SIG-M5 (cell line): ENCODE measurements around the gene PTGFR.

Experiments
- DNase-seq: peaks from one replicate; lab custom pipeline; 2025; lab: John Stamatoyannopoulos, UW

Gene PTGFR, protein sequence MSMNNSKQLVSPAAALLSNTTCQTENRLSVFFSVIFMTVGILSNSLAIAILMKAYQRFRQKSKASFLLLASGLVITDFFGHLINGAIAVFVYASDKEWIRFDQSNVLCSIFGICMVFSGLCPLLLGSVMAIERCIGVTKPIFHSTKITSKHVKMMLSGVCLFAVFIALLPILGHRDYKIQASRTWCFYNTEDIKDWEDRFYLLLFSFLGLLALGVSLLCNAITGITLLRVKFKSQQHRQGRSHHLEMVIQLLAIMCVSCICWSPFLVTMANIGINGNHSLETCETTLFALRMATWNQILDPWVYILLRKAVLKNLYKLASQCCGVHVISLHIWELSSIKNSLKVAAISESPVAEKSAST

DNA sequence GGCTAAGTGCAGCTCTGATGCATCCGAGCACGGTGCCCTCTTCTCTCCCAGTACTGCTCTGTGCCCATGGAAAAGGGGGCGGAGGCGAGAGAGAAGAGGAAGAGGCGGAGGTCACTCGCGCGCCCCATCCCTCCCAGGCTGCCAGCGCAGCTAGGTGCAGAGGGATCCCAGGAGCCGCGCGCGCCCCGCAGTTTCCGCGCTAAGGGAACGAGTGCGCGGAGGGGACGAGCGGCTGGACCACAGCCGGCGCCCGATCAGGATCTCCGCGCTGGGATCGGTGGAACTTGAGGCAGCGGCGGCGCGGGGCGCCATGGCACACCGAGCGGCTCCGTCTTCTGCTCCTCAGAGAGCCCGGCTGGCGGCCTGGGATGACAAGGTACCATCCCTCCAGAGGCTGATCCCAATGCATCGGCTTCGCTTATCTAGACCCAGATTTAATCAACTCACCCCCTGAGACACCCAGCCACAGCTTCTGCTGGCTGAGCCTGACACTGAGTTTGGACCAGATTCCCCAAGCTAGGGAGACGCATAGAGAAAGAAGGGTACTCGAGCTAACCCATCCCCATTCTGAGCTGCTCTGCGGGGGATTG is at the start of gene PTGFR:
PTGFR (plus strand) TSS at position 114 of the 590 bp plus-strand sequence. CDS start 1,770 bp downstream, outside the sequence.
- no peak for DNase-seq

DNA sequence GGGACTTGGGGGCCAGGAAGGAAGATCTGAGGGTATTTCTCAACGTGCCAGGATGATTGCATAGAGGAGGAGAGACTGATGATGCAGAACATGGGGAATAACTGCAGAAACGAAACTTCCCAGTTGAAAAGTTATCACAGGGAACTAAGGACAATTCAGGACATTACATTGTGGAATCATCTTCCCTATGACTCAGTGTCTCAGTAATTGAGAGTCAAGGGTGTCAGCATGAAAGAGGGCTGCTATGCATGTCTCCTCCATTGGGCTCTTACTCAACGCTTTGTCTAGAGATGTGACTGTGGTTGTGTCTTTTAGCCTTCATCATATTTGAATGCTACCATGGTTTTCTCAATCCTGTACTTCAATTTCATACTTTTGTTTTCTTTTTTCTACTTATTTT is 48.9 kb upstream of the PTGFR start:
- DNase-seq = no peak

DNA sequence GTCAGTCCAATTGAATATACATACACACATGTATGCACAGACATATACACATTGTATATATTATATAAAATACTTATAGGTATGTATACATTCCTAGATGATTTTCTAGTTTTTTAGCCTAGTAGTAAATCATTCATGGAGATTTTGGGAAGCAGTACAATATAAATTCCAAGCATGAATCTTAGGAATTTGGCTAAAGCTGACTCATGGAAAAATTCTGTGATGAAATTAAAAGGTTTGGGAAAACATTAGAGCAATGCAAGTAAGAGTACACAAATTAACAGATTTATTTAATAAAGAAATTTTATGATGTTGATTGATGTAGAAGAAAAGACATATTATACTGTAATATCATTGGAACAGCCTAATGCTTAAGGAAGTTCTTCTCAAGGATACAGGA is 43.7 kb upstream of the PTGFR start:
- DNase-seq = no peak

DNA sequence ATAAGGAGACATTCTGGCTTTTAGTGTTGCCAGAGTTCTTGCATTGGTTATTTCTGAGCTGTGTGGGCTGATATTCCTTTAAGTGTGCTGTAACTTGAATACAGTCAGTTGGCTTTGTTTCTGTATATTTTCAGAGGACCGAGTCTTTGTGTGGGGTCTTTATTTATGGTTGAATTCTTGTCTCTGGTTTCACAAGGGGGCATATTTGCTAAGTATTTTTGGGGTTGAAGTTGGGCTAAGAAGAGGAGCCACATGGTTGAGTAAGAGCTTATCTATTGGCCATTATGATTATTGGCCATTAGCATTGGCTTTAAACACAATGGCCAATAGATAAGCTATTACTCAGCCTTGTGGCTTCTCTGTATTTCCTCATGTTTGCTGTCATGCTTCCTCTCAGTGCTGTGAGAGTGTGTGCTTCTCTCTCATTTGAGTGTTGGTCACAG is 26.3 kb upstream of the PTGFR start:
- no peak for DNase-seq

DNA sequence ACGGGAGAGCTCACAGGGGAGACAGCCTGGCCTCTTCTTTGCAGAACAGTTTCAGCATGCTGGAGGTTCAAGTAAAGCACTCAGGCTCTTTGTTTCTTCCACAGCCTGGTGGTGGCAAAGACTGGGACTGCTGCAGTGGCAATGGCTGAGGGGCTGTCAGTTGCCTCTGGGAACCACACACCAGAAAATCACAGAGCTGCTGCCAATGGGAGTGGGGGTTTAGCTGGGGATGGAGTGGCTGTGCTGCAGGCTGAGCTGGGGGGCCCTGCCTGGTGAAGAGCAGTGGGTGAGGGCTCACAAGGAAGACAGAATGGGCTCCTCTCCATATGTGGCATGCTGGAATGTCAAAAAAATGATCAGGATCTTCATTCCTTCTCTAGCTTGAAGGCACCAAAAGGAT is 25.6 kb upstream of the PTGFR start:
- DNase-seq = no peak

DNA sequence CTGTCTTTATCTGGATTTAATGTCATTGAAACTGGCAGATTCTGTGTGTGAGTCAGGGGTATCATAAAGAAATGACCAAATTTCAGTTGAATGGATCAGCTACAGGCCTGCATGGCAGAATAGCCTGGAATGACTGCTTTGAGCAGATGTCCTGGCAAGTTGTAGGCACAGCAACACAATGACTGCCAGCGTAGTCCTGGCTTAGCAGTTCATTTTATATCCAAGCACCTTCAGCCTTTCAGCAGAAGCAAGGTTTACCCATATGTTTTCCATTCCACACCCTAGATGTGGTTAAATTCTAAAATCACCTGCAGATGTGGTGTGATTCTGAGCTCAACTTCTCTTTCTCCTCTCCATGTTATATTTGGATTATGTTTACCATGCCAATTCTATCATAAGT is 22.3 kb upstream of the PTGFR start:
- DNase-seq = no peak

DNA sequence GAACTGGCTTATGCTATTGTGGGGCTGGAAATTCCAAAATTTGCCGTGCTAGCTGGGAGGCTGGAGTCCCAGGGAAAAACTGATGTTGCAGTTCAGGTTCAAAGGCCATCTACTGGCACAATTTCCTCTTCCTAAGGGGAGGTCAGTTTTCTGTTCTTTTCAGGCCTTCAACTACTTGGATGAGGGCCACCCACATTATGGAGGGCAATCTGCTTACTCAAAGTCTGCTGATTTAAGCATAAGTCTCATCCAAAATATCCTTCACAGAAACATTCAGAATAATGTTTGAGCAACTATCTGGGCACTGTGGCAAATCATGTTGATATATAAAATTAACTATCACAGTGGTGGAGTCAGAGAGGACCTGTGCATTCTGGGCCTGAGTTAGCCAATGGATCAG is 21.2 kb upstream of the PTGFR start:
- DNase-seq = no peak

DNA sequence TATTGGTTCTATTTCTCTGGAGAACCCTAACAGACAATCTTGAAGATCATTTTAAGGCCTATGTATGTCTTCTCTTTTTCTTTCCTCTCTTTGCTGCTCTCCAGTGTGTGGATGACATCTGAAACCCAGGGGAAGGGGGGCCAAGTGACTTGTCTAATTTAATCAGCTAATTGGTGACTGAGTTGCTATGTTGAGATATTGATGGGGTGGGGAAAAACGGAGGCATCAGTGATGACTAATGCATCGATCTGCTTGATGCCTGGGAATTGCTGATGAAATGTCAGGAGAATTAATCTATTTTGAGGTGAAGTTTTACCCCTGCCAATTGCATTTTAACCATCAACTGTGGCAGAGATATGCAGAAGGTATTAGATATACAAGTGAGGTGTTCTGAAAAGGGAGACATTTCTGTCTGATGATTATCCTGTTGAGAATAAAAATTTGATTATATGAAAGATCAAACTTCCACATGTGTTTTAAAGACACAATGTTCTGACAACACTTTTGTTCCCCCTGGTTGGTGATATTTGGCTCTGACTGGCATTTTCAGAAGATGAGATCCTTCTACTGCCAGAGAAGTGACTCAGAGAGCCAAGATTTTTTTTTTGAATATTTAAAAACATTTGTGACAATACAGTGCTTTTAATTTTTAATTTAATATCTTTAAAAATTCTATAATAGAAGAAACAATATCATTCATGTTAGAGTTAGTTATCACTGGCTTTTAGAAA is 18.7 kb upstream of the PTGFR start:
- DNase-seq = no peak

DNA sequence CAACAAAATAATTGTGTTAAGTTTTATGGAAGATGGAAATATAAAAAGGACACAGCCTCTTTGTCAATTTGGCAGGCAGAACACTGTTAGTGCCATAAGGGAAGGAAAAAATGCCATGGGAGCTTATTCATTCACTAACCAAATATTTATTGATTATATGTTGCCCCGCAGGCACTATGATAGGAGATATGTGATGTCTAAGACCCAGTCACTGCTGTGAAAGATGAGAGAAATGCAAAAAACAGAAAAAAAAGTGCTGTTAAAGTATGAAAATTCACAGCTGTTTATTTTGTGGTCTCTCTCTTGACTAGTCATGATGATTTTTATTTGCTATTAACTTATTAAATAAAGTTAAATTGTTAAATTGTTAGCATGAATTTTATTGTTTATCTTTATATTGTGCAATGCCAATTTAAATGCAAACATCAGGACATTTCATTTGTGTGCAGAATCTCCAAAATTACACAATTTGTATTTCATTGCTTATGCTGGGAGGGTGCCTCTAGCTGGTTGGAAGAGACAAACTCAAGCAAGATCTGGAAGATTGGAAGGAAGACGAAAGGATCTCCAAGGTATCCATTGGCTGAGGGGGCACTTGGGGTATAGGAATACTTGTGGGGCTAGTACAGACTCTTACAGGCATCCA is 17.8 kb upstream of the PTGFR start:
- DNase-seq = no peak

DNA sequence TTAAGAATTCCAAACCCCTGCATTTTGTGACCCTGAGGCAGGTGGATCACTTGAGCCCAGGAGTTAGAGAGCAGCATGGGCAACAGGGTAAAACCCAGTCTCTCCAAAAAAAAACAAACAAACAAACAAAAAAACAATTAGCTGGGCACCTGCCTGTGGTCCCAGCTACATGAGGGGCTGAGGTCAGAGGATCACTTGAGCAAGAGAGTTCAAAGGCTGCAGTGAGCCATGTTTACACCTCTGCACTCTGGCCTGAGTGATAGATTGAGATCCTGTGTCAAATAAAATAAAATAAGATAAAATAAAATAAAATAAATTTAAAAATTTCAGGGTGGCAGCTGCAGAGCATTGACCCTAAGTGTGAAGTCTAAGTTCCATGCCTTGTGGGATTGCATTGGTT is 16.7 kb upstream of the PTGFR start:
- no peak for DNase-seq

DNA sequence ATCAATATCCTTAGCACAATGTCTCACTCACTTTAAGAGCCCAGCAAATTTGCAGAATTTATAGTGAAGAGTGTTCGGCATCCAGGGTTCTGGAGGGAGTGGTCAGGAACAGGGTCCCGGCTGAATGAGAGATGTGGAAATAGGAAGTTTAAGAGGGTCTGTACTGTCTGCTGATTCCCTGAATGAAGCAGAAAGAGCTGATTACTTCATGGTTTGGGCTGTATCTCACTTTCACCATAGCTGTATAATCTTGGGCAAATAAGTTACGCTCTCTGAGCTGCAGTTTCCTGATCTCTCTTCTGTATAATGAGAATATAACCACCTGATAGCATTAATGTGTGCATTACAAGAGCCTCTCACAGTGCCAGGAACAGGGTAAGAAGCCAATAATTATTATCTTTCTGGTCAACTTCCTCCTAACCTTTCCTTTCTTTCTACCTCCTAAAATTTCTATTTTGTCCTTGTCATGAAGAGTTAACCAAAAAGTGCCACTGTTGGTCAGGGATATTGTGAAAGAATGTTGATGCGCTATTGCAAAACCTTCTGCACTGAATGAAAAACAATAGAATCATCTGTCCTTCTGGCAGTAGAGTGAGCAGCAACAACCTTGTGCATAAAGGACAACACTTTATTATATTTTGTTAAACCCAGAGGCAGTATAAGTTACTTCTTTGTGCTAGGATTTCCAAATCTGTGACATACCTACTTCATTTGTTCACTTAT is 14.7 kb upstream of the PTGFR start:
- no peak for DNase-seq

DNA sequence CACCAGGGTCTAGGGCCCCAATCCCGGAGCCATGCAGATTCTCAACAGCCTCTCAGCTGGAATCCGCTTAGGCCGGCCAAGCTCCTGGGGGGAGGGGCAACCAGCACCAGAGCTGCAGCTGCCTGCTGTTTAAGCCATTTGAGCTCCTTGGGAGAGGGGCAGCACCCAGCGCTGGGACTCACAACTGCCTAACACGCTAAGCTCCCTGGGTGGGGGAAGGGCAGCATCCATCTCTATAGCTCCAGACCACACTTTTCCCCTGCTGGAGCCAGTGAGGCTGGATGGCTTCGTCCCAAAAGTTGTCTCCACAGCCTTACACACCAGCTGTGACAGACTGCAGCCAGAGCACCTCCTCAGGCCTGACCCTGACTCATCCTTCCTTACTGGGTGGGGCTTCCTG is 6.9 kb upstream of the PTGFR start:
- DNase-seq = no peak

DNA sequence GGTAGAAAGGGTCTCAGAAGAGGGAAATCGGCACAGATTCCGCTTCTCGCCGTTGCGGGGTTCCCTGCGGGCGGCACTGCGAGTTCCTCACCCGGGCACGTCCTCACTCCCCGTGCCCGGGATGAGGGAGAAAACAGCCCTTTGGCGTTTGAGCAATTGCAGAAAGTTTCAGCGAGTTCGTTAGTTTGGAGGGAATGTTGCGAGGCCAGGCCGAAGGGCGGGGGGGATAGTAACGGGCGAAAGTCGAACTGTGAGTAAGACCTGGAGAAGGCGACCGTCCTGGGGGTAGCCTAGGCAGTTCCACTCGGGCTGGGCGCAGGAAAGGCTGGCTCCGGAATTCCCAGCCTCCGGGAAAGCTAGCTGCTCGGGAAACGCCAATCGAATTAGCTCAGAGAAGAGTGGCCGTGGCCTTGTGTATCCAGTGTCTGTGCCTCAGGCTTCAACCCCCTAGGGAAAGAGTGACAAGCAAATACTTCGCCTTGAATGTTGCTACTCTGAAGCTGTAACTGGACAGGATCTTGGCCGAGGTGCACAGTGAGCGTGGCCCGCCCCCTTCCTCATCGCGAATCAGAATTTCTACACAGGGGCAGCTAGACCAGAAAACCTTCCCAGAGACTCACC is 787 bp downstream of the PTGFR start:
- DNase-seq = no peak

DNA sequence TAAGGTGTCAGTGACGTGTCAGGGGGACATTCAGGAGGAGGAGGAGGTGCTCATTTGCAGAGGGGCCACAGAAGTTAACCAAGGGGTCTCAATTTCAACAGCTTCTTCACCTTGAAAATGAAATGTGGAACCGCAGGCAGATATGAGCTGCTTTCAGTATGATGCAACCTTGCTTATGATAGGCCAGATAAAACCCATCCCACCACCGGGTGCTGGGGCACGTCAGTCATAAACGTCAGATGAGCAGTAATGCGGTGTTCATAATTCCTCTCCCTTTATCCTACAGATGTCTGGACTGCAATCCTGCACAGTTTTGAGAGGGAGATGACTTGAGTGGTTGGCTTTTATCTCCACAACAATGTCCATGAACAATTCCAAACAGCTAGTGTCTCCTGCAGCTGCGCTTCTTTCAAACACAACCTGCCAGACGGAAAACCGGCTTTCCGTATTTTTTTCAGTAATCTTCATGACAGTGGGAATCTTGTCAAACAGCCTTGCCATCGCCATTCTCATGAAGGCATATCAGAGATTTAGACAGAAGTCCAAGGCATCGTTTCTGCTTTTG is 1.7 kb downstream of the PTGFR start:
- no peak for DNase-seq

DNA sequence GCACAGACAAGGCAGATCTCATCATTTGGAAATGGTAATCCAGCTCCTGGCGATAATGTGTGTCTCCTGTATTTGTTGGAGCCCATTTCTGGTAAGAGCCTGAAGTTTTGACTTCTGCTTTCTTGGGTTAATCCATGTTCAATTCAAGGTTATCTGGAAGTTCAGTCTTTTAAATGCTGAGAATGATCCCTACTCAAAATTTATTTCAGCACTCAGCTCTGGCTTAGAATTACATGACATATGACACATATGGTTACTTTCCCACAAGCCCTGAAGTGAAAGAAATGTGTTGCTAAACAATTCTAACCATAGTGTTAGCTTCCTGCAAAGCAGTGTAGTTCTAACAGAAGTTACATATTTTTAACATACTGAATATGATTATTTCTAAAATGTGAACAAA is 2.7 kb downstream of the PTGFR start:
- DNase-seq = no peak

DNA sequence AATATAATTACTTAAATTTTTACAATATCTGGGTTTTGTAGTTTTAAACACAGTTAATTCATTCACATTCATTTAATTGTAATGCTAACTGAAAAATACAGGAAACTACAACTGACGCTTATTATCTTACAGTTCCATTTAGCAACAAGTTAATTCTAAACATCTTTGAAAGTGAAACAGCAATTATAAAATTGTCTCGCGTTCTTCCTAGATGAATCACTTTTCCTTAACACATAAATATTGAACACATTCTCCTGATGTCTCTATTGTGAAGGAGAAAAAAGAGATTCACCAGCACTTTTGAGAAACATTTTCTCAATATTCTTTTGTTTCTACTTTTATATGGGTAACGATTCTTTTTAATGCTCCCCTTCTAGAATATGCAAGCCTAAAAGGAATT is 6.4 kb downstream of the PTGFR start:
- DNase-seq = no peak

DNA sequence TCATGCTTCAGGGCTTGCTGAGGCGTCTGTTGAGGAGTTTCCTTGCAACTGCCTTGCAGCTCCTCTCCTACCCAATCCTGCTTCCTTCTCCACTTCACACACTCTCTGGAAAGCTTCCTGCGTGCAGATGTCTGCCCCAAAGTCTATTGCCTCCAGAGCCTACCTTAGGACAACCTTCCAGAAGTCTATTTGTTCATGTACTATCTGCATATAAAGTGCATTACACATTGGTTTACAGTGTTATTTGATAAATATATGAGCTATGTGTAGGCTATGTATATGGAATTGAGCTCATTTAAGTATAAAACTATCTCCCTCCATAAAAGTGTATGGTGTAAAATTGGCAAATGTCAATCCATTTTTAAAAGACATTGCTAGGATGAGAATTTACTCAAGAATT is 9.8 kb downstream of the PTGFR start:
- DNase-seq = no peak

DNA sequence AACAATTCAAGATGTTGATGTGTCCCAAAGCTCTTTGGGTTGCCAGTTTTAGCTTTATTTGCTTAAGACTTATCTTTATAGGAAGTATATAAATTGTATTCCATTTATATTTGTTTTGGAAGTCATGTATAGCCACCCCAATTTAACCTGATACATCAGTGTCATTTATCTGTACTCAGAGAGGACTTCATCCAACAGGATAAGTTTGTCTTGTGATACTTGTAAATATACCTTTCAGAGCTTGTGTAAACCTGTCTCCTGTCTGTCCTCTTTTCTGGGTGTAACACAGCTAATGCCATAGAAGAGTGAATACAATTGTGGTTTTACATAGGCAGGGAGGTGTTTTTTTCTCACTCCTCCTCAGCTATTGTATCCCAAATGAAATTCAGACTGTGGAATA is 10.4 kb downstream of the PTGFR start:
- DNase-seq = no peak

DNA sequence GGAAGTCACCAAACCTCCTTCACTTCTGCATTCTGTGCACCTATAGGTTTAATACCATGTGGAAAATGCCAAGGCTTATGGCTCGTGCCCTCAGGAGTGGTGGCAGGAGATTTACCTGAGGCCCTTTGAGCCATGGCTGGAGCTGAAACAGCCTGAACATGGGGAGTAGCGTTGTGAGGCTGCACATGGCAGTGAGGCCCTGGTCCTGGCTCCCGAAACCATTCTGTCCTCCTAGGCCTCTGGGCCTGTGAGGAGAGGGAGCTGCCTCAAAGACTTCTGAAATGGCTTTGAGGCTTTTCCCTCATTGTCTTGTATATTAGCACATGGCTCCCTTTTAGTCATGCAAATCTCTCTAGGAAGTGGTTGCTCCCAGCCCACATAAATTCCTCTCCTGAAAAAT is 20.6 kb downstream of the PTGFR start:
- DNase-seq = no peak

DNA sequence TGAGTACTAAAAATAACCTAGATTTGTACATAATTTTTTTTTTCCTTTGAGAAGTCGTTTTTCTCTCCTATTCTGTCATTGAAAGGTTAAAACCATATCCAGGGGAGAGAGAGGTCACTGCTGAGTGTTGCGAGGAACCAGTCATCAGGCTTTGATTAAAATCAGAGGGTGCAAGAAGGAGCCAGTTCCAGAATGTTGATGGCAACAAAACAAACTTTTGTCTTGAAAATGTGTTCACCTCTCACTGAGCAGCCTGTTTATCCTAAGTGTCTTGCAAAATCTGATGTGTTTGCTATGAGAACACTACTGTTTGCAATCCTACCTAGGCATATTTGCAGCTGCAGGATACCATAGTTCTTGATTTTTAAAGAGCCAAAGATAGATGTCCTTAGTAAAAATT is 25.9 kb downstream of the PTGFR start:
- no peak for DNase-seq

DNA sequence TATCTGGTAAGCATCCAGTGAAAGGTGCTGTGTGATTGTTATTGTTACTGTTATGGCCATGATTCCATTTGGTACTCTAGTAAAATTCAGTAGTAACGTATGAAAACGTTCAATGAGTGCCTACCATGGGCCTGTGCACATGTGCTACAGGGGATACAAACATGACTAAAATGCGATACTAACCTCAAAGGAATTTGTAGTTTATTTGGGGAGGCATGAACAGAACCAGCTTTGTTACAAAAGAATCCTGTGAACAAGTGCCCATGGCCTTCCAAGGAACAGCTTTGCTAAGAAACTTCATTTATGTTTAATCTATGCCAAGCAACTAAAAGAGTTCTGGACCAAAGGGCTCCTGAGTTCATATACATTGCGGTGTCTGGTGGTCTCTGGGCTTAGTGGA is 28.7 kb downstream of the PTGFR start:
- no peak for DNase-seq
